Neural cell (in vitro differentiated cells): ENCODE measurements around the gene F5.

Experiments used
- EZH2 ChIP-seq: fragments of 200-600, 300-800 bp; shearing (Covaris generic), sonication (generic); IDR thresholded peaks from 2 replicates; pipeline ENCODE4 v1.6.1; 2014; ENCODE audit warnings: antibody characterized with exemption, low read length, borderline replicate concordance, mild to moderate bottlenecking; ENCODE audit not compliant: insufficient read depth, poor library complexity, severe bottlenecking
- MXI1 ChIP-seq: fragments of 450-650 bp; conservative IDR thresholded peaks from 2 replicates; pipeline ENCODE4 v1.6.1; 2014; ENCODE audit warnings: antibody characterized with exemption, mild to moderate bottlenecking; ENCODE audit not compliant: poor library complexity, severe bottlenecking
- POLR2AphosphoS5 ChIP-seq: IDR thresholded peaks from 2 replicates; pipeline ENCODE4 v1.6.1; 2012
- RAD21 ChIP-seq: fragments of 450-650 bp; conservative IDR thresholded peaks from 2 replicates; pipeline ENCODE4 v1.6.1; 2014; ENCODE audit warnings: antibody characterized with exemption, mild to moderate bottlenecking, moderate library complexity
- TAF1 ChIP-seq: IDR thresholded peaks from 2 replicates; pipeline ENCODE4 v1.6.1; 2012; ENCODE audit warnings: low read depth
- TF ChIP-seq, protein P1 (sequence below): fragments of 450-650 bp; IDR thresholded peaks from 2 replicates; pipeline ENCODE4 v1.5.1; 2014; ENCODE audit warnings: antibody characterized with exemption, mild to moderate bottlenecking, moderate library complexity; ENCODE audit not compliant: poor library complexity, severe bottlenecking
- TF ChIP-seq, protein P2 (sequence below): IDR thresholded peaks from 2 replicates; pipeline ENCODE4 v1.6.1; 2012; ENCODE audit warnings: borderline replicate concordance

DNA sequence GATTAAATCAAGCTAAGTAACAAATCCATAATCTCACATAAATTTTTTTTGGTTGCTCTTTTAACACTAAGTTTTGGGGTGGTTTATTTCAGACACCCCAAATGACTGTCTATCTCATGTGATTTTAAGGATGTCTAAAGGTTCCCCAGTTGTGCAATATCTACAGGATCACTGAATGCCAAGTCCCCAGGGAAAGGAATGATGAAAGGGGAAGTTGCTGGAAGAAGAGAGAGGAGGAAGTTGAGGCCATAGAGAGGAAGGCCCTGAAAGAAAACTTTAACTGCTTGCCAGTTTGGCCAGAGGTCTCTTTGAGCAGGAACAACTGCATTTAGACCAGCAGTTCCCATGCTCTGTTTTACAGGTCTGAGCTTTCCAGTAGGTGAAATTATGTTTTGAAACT, 73.1 kb downstream of the F5 start:
- TF ChIP-seq, protein P1, sequence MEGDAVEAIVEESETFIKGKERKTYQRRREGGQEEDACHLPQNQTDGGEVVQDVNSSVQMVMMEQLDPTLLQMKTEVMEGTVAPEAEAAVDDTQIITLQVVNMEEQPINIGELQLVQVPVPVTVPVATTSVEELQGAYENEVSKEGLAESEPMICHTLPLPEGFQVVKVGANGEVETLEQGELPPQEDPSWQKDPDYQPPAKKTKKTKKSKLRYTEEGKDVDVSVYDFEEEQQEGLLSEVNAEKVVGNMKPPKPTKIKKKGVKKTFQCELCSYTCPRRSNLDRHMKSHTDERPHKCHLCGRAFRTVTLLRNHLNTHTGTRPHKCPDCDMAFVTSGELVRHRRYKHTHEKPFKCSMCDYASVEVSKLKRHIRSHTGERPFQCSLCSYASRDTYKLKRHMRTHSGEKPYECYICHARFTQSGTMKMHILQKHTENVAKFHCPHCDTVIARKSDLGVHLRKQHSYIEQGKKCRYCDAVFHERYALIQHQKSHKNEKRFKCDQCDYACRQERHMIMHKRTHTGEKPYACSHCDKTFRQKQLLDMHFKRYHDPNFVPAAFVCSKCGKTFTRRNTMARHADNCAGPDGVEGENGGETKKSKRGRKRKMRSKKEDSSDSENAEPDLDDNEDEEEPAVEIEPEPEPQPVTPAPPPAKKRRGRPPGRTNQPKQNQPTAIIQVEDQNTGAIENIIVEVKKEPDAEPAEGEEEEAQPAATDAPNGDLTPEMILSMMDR, result no peak
- TF ChIP-seq TAF1 (no peak), MXI1 (no peak), EZH2 (no peak), POLR2AphosphoS5 (no peak), RAD21 (no peak)
- TF ChIP-seq, protein P2, sequence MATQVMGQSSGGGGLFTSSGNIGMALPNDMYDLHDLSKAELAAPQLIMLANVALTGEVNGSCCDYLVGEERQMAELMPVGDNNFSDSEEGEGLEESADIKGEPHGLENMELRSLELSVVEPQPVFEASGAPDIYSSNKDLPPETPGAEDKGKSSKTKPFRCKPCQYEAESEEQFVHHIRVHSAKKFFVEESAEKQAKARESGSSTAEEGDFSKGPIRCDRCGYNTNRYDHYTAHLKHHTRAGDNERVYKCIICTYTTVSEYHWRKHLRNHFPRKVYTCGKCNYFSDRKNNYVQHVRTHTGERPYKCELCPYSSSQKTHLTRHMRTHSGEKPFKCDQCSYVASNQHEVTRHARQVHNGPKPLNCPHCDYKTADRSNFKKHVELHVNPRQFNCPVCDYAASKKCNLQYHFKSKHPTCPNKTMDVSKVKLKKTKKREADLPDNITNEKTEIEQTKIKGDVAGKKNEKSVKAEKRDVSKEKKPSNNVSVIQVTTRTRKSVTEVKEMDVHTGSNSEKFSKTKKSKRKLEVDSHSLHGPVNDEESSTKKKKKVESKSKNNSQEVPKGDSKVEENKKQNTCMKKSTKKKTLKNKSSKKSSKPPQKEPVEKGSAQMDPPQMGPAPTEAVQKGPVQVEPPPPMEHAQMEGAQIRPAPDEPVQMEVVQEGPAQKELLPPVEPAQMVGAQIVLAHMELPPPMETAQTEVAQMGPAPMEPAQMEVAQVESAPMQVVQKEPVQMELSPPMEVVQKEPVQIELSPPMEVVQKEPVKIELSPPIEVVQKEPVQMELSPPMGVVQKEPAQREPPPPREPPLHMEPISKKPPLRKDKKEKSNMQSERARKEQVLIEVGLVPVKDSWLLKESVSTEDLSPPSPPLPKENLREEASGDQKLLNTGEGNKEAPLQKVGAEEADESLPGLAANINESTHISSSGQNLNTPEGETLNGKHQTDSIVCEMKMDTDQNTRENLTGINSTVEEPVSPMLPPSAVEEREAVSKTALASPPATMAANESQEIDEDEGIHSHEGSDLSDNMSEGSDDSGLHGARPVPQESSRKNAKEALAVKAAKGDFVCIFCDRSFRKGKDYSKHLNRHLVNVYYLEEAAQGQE, result no peak
